CD14-positive monocyte (primary cell): Measurements from ENCODE around the gene AR. TPM values are rescaled to one million over a fixed set of nuclear protein-coding genes. Genes with fewer than 3 reads are reported as not detected.

Experiments
- DNase-seq, 3 donors: peaks; one replicate each; pipeline ENCODE4 v3.0.0-alpha.2; 2011 to 2022
- H2AFZ ChIP-seq: 2 replicates; pipeline ENCODE4 v1.6.0; 2012; ENCODE audit warnings: mild to moderate bottlenecking, low read depth, low read length, inconsistent platforms; ENCODE audit not compliant: insufficient read depth, poor library complexity, severe bottlenecking
- H3K27ac ChIP-seq, 2 donors: 1 replicate in 1 of 2; 2 replicates in 1 of 2; pipeline ENCODE4 v1.5.1; 2012 to 2013; ENCODE audit warnings: low read length in 2 of 2, control low read depth in 1 of 2, inconsistent platforms in 1 of 2, low read depth in 1 of 2, mild to moderate bottlenecking in 1 of 2
- H3K27me3 ChIP-seq, 2 donors: one replicate each; pipeline versions ENCODE4 v1.6.0 to v1.6.1; 2011 to 2013; ENCODE audit warnings: low read length in 2 of 2; ENCODE audit not compliant: control insufficient read depth in 2 of 2, insufficient read depth in 2 of 2
- H3K36me3 ChIP-seq, 2 donors: replicated peaks in 1 of 2; 1 replicate in 1 of 2; 2 replicates in 1 of 2; pipeline versions ENCODE4 v1.5.1 to v1.6.1; 2012 to 2013; ENCODE audit warnings: low read length in 2 of 2, control low read depth in 1 of 2, inconsistent platforms in 1 of 2, mild to moderate bottlenecking in 1 of 2; ENCODE audit not compliant: insufficient read depth in 2 of 2, control insufficient read depth in 1 of 2
- H3K4me1 ChIP-seq, 2 donors: 1 replicate in 1 of 2; 2 replicates in 1 of 2; pipeline versions ENCODE4 v1.5.1 to v1.6.1; 2012 to 2013; ENCODE audit warnings: low read length in 2 of 2, control low read depth in 1 of 2, inconsistent platforms in 1 of 2, mild to moderate bottlenecking in 1 of 2, moderate library complexity in 1 of 2; ENCODE audit not compliant: insufficient read depth in 2 of 2, control insufficient read depth in 1 of 2
- H3K4me2 ChIP-seq: replicated peaks from 2 replicates; pipeline ENCODE3; 2012; ENCODE audit warnings: low read length, moderate library complexity, mild to moderate bottlenecking; ENCODE audit not compliant: poor library complexity, severe bottlenecking; ENCODE audit errors: extremely low read depth
- H3K4me3 ChIP-seq, 3 experiments: fragments of 200-600 bp in 1 of 3; sonication (generic) in 1 of 3; replicated peaks in 1 of 3; 1 replicate in 2 of 3; 2 replicates in 1 of 3; pipeline ENCODE4 v1.5.1; 2011 to 2013; ENCODE audit warnings: low read length in 3 of 3, mild to moderate bottlenecking in 3 of 3, control low read depth in 2 of 3, low read depth in 2 of 3, inconsistent platforms in 1 of 3, moderate library complexity in 1 of 3
- H3K79me2 ChIP-seq: 2 replicates; pipeline ENCODE4 v1.6.0; 2012; ENCODE audit warnings: mild to moderate bottlenecking, control low read depth, inconsistent platforms, low read length, moderate library complexity; ENCODE audit not compliant: insufficient read depth
- H3K9ac ChIP-seq: 2 replicates; pipeline ENCODE4 v1.6.0; 2017; ENCODE audit warnings: low read length, mild to moderate bottlenecking; ENCODE audit not compliant: insufficient read depth, poor library complexity, severe bottlenecking
- H3K9me3 ChIP-seq, 2 donors: replicated peaks in 1 of 2; 1 replicate in 1 of 2; 2 replicates in 1 of 2; pipeline versions ENCODE4 v1.5.1 to v1.6.1; 2012 to 2013; ENCODE audit warnings: low read length in 2 of 2, control low read depth in 1 of 2; ENCODE audit not compliant: control insufficient read depth in 1 of 2, insufficient read depth in 1 of 2
- H4K20me1 ChIP-seq: 2 replicates; pipeline ENCODE4 v1.6.0; 2012; ENCODE audit warnings: mild to moderate bottlenecking, low read length, control low read depth, moderate library complexity; ENCODE audit not compliant: insufficient read depth
- H3K27ac Mint-ChIP-seq, 7 donors: one replicate each; pipeline ENCODE4 v1.8.0; 2020; ENCODE audit warnings: mild to moderate bottlenecking in 7 of 7, mixed read lengths in 7 of 7, moderate library complexity in 6 of 7, inconsistent platforms in 2 of 7
- H3K27me3 Mint-ChIP-seq, 3 donors: one replicate each; pipeline ENCODE4 v1.8.0; 2021 to 2022; ENCODE audit warnings: low read depth in 3 of 3, mild to moderate bottlenecking in 3 of 3, mixed read lengths in 3 of 3, moderate library complexity in 3 of 3, inconsistent platforms in 1 of 3
- H3K36me3 Mint-ChIP-seq, 2 donors: one replicate each; pipeline ENCODE4 v1.8.0; 2020; ENCODE audit warnings: mixed read lengths in 2 of 2, inconsistent platforms in 1 of 2, mild to moderate bottlenecking in 1 of 2
- H3K4me1 Mint-ChIP-seq: one replicate; pipeline ENCODE4 v1.8.0; 2020; ENCODE audit warnings: mild to moderate bottlenecking, mixed read lengths
- H3K4me3 Mint-ChIP-seq, 2 donors: one replicate each; pipeline ENCODE4 v1.8.0; 2020; ENCODE audit warnings: mild to moderate bottlenecking in 2 of 2, mixed read lengths in 2 of 2, moderate library complexity in 1 of 2
- H3K9me3 Mint-ChIP-seq, 7 donors: one replicate each; pipeline ENCODE4 v1.8.0; 2020 to 2022; ENCODE audit warnings: mixed read lengths in 7 of 7, mild to moderate bottlenecking in 6 of 7, moderate library complexity in 6 of 7, inconsistent platforms in 2 of 7
- CTCF ChIP-seq: fragments of 200-600 bp; IDR thresholded peaks from one replicate; pipeline ENCODE4 v1.8.0; 2022; ENCODE audit warnings: antibody characterized with exemption, mild to moderate bottlenecking
- WGBS: methylation state at CpG from one replicate; pipeline ENCODE4 v1.1.5; 2013; ENCODE audit warnings: missing lambda C conversion rate; ENCODE audit not compliant: insufficient coverage; 5-methylcytosine and 5-hydroxymethylcytosine counted together
- intact Hi-C, 2 donors: fragments of 100-400 bp; cut with micrococcal nuclease; formaldehyde crosslinking; loops; one replicate each; pipeline versions ENCODE4 v1.15.0 to v1.15.1; 2023
- polyA plus RNA-seq, 3 donors: library from polyadenylated mRNA; depleted of rRNA in 1 of 3; unstranded in 2 of 3; stranded (reverse) in 1 of 3; fragments of 300-500 nt in 2 of 3; fragments of >200 nt in 1 of 3; fragmentation: Illumina TruSeq in 2 of 3; gene quantifications; 1 replicate in 2 of 3; 2 replicates in 1 of 3; pipeline ENCODE4 v1.2.3, GENCODE V29; 2012 to 2021

AR gene
- polyA plus RNA-seq, 3 donors = not detected

- Mint-ChIP-seq H3K36me3 (no peaks in the 10 kb centered on the region), H3K27ac (peak overlapping the region in 4 of 7 donors; percentile 30 to 81 (median 76)), H3K9me3 (peaks cover 0 to 1% (median 0%) of the 10 kb centered on the region in 7 donors), H3K4me3 (no peak overlapping the region), H3K4me1 (peaks cover 59% of the 10 kb centered on the region), H3K27me3 (peaks cover 0 to 10% (median 2%) of the 10 kb centered on the region in 3 donors)
- no peak overlapping the region for H2AFZ ChIP-seq
- no peak overlapping the region for H3K9ac ChIP-seq
- H3K4me2 ChIP-seq = peak overlapping the region; percentile 40
- no peaks in the 10 kb centered on the region for H3K36me3 ChIP-seq
- WGBS = no CpG with 5 or more reads among the region's 2 CpGs
- DNase-seq = peak in 1 of 3 donors; percentile 31
- peaks cover 55 to 60% of the 10 kb centered on the region in 2 donors for H3K4me1 ChIP-seq
- peak overlapping the region in 1 of 2 donors; percentile 22 for H3K27ac ChIP-seq
- TF ChIP-seq CTCF = no peak
- H3K79me2 ChIP-seq = no peaks in the 10 kb centered on the region
- H3K9me3 ChIP-seq = no peaks in the 10 kb centered on the region
- intact Hi-C loops = no loop called here
- no peaks in the 10 kb centered on the region for H4K20me1 ChIP-seq
- peak overlapping the region in 1 of 3 experiments; percentile 16 for H3K4me3 ChIP-seq
- H3K27me3 ChIP-seq = no peaks in the 10 kb centered on the region
These were observed 181.7 kb downstream of the AR start for GRCh38 chrX:67725471-67725870.

DNA sequence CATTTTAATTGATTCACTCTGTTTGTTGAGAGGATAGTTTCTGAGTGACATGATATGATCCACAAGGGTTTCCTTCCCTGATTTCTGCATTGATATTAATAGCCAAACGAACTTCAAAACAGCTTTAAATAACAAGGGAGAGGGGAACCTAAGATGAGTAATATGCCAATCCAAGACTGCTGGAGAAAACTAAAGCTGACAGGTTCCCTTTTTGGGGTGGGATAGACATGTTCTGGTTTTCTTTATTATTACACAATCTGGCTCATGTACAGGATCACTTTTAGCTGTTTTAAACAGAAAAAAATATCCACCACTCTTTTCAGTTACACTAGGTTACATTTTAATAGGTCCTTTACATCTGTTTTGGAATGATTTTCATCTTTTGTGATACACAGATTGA lies 182.2 kb downstream of the AR start:
- Mint-ChIP-seq H3K27me3 (peaks cover 0 to 8% (median 0%) of the 10 kb centered on the region in 3 donors), H3K4me3 (no peak overlapping the region), H3K36me3 (no peaks in the 10 kb centered on the region), H3K27ac (peak overlapping the region in 6 of 7 donors; percentile 11 to 81 (median 62)), H3K4me1 (peaks cover 54% of the 10 kb centered on the region), H3K9me3 (no peaks in the 10 kb centered on the region)
- H3K36me3 ChIP-seq = no peaks in the 10 kb centered on the region
- intact Hi-C loops = no loop called here
- H2AFZ ChIP-seq = no peak overlapping the region
- no peak overlapping the region for H3K9ac ChIP-seq
- H3K27ac ChIP-seq = no peak overlapping the region
- peaks cover 53 to 60% of the 10 kb centered on the region in 2 donors for H3K4me1 ChIP-seq
- H3K9me3 ChIP-seq = no peaks in the 10 kb centered on the region
- H3K27me3 ChIP-seq = no peaks in the 10 kb centered on the region
- no peak for TF ChIP-seq CTCF
- peak; percentile 58 to 77 (median 72) for DNase-seq
- peak overlapping the region in 1 of 3 experiments; percentile 16 for H3K4me3 ChIP-seq
- WGBS = no CpG with 5 or more reads among the region's 1 CpG
- no peaks in the 10 kb centered on the region for H4K20me1 ChIP-seq
- H3K79me2 ChIP-seq = no peaks in the 10 kb centered on the region
- peak overlapping the region; percentile 40 for H3K4me2 ChIP-seq
